Osteoblast (primary cell): Measurements from ENCODE around the gene SMCHD1. TPM values are rescaled to one million over a fixed set of nuclear protein-coding genes. Genes with fewer than 3 reads are reported as not detected.

ENCODE experiments used
- DNase-seq: peaks from one replicate; pipeline ENCODE4 v3.0.0; 2011; ENCODE audit warnings: low spot score, mixed read lengths; ENCODE audit not compliant: insufficient read length; ENCODE audit errors: missing footprints
- H2AFZ ChIP-seq: 2 replicates; pipeline ENCODE4 v1.6.0; 2011; ENCODE audit warnings: mild to moderate bottlenecking, low read length
- H3K27ac ChIP-seq: 2 replicates; pipeline ENCODE4 v1.5.1; 2011; ENCODE audit warnings: mild to moderate bottlenecking, low read depth, low read length, moderate library complexity
- H3K27me3 ChIP-seq: 2 replicates; pipeline ENCODE4 v1.6.0; 2012; ENCODE audit warnings: mild to moderate bottlenecking, control low read depth, inconsistent platforms, low read length, moderate library complexity; ENCODE audit not compliant: insufficient read depth
- H3K36me3 ChIP-seq: 2 replicates; pipeline ENCODE4 v1.5.1; 2011; ENCODE audit warnings: mild to moderate bottlenecking, low read length, control low read depth, moderate library complexity; ENCODE audit not compliant: insufficient read depth
- H3K4me1 ChIP-seq: 2 replicates; pipeline ENCODE4 v1.5.1; 2011; ENCODE audit warnings: mild to moderate bottlenecking, low read length, control low read depth, moderate library complexity; ENCODE audit not compliant: insufficient read depth
- H3K4me2 ChIP-seq: 2 replicates; pipeline ENCODE4 v1.6.0; 2011; ENCODE audit warnings: mild to moderate bottlenecking, low read length; ENCODE audit not compliant: insufficient read depth
- H3K4me3 ChIP-seq: fragments of 200-600 bp; sonication (generic); 3 replicates; pipeline ENCODE4 v1.5.1; 2012; ENCODE audit warnings: mild to moderate bottlenecking, low read length, inconsistent platforms; ENCODE audit not compliant: insufficient read depth
- H3K79me2 ChIP-seq: 2 replicates; pipeline ENCODE4 v1.6.0; 2012; ENCODE audit warnings: mild to moderate bottlenecking, low read length, control low read depth, inconsistent platforms; ENCODE audit not compliant: insufficient read depth
- H3K9me3 ChIP-seq: 2 replicates; pipeline ENCODE4 v1.5.1; 2011; ENCODE audit warnings: low read depth, low read length, control low read depth
- H4K20me1 ChIP-seq: 2 replicates; pipeline ENCODE4 v1.6.0; 2012; ENCODE audit warnings: mild to moderate bottlenecking, low read length, control low read depth; ENCODE audit not compliant: insufficient read depth
- total RNA-seq: library from RNA; depleted of rRNA; stranded (reverse); fragments of >200 nt; gene quantifications from 2 replicates; pipeline ENCODE4 v1.2.3, GENCODE V29; 2012
- TF ChIP-seq, protein P1 (sequence below): IDR thresholded peaks from 2 replicates; pipeline ENCODE4 v1.5.1; 2011; ENCODE audit warnings: mild to moderate bottlenecking, low read depth, low read length, moderate library complexity; ENCODE audit errors: extremely low read depth

SMCHD1 gene
- total RNA-seq, 1 donor, result 53.6 TPM

DNA sequence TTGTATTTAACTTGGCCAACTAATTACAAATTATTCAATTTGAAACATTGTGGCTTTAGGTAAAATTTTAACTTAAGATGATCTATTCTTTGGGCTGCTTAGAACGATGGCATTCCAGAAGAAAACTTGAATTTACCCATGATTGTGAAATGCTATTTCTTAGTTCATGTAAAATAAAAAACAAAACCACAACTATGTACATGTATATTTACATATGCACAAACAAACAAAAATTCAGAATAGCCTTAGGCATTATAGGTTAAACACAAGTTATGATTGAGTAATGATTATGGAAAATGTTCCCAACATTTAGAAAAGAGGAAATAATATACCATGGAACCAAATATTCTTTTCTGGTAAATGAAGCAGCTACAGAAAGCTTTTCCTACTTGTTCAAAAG lies 3.5 kb upstream of the SMCHD1 start:
- no peak overlapping the region for H3K27ac ChIP-seq
- no peaks in the 10 kb centered on the region for H3K27me3 ChIP-seq
- H4K20me1 ChIP-seq, result peaks cover 3% of the 10 kb centered on the region
- H3K4me2 ChIP-seq, result no peak overlapping the region
- no peak overlapping the region for H2AFZ ChIP-seq
- TF ChIP-seq, protein P1, sequence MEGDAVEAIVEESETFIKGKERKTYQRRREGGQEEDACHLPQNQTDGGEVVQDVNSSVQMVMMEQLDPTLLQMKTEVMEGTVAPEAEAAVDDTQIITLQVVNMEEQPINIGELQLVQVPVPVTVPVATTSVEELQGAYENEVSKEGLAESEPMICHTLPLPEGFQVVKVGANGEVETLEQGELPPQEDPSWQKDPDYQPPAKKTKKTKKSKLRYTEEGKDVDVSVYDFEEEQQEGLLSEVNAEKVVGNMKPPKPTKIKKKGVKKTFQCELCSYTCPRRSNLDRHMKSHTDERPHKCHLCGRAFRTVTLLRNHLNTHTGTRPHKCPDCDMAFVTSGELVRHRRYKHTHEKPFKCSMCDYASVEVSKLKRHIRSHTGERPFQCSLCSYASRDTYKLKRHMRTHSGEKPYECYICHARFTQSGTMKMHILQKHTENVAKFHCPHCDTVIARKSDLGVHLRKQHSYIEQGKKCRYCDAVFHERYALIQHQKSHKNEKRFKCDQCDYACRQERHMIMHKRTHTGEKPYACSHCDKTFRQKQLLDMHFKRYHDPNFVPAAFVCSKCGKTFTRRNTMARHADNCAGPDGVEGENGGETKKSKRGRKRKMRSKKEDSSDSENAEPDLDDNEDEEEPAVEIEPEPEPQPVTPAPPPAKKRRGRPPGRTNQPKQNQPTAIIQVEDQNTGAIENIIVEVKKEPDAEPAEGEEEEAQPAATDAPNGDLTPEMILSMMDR, result no peak
- H3K9me3 ChIP-seq, result no peaks in the 10 kb centered on the region
- no peak overlapping the region for H3K4me3 ChIP-seq
- peaks cover 11% of the 10 kb centered on the region for H3K79me2 ChIP-seq
- DNase-seq, result no peak
- no peaks in the 10 kb centered on the region for H3K36me3 ChIP-seq
- H3K4me1 ChIP-seq, result peaks cover 7% of the 10 kb centered on the region

DNA sequence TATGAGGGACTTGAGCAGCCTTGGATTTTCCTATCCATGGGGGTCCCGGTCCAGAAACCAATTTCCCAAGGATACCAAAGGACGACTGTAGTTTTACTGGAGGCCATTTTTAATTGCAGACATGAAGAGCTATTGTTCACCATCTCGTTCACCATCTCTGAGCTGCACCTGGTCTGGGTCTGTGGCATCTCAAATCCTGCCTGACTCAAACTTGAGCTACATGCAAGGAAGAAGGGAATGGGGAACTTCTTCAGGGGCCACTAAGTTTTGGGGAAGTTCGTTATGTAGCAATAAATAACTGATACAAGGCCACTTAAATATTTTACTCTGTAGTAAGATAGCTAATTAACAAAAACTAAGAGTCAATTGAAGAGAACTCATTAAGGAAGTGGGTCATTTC lies 2.1 kb upstream of the SMCHD1 start:
- TF ChIP-seq, protein P1, result no peak
- Histone ChIP-seq H3K27ac (no peak overlapping the region), H3K4me3 (no peak overlapping the region), H3K36me3 (no peaks in the 10 kb centered on the region), H2AFZ (no peak overlapping the region), H3K79me2 (peaks cover 26% of the 10 kb centered on the region), H3K4me2 (no peak overlapping the region), H3K27me3 (no peaks in the 10 kb centered on the region), H3K9me3 (no peaks in the 10 kb centered on the region), H4K20me1 (peaks cover 7% of the 10 kb centered on the region), H3K4me1 (peaks cover 19% of the 10 kb centered on the region)
- no peak for DNase-seq

DNA sequence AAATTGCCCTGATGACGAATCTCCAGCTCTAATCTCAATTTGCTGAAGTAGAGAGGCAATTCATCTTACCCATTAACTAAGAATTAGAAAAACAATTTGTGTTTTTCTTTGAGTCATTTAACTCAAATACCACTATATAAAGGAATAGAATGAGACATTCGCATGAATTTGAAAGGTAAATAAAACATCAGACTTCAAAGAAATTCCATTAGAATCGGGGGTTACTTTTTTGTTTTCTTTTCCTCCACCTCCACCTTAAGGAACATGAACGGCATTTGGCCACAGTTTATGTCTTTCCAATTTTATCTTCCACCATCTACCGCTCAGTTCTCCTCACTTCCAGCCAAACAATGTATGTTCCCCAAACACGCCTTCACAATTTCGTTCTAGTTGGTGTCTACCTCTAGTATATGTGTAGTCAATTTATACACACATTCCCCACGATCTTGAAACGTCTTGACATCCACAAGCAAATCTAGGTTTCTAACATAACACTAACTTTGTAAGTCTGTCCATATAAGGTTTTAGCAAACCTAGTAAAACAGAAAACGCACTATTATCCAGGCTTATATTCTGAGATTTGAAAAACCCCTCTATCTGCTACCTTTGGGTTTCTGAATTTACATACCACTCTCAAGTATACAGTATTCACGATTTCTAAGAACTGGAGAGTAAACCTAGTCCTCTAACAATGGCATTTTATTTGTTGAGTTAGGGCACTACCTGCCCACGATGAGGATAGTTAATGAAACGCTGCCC lies 1.2 kb upstream of the SMCHD1 start:
- Histone ChIP-seq H4K20me1 (peaks cover 9% of the 10 kb centered on the region), H3K9me3 (no peaks in the 10 kb centered on the region), H3K27ac (peak overlapping the region; percentile 86), H3K36me3 (no peaks in the 10 kb centered on the region), H2AFZ (peak overlapping the region; percentile 81), H3K4me3 (peak overlapping the region; percentile 89), H3K4me2 (peak overlapping the region; percentile 89), H3K27me3 (no peaks in the 10 kb centered on the region), H3K79me2 (peaks cover 34% of the 10 kb centered on the region), H3K4me1 (peaks cover 22% of the 10 kb centered on the region)
- TF ChIP-seq, protein P1, result no peak
- no peak for DNase-seq

DNA sequence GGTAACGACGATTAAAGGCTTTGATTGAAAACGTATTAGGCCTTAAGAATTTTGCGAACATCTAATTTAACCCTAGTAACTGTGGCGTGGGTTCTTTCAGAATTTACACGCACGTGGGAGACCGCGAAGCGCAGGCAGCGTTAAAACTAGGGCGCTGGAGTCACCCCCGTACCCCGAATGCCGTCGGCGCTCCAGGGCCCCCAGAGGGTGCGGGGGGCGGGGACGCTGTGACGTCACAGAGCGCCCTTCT lies 673 bp upstream of the SMCHD1 start:
- peak overlapping the region; percentile 89 for H3K4me3 ChIP-seq
- H2AFZ ChIP-seq, result peak overlapping the region; percentile 81
- TF ChIP-seq, protein P1, result no peak
- no peaks in the 10 kb centered on the region for H3K27me3 ChIP-seq
- H3K27ac ChIP-seq, result peak overlapping the region; percentile 86
- H3K79me2 ChIP-seq, result peaks cover 39% of the 10 kb centered on the region
- H3K9me3 ChIP-seq, result no peaks in the 10 kb centered on the region
- H3K4me1 ChIP-seq, result peaks cover 23% of the 10 kb centered on the region
- H3K4me2 ChIP-seq, result peak overlapping the region; percentile 89
- DNase-seq, result no peak
- H3K36me3 ChIP-seq, result no peaks in the 10 kb centered on the region
- H4K20me1 ChIP-seq, result peaks cover 13% of the 10 kb centered on the region
